NT2/D1 (cell line): ENCODE results near the gene AVL9.

Experiments
- SUZ12 ChIP-seq: IDR thresholded peaks from 2 replicates; pipeline ENCODE4 v1.6.1; 2011; ENCODE audit not compliant: insufficient read length, insufficient read depth; ENCODE audit errors: extremely low read depth
- YY1 ChIP-seq: IDR thresholded peaks from 2 replicates; pipeline ENCODE4 v1.6.1; 2011; ENCODE audit not compliant: insufficient read length, insufficient read depth
- ZNF274 ChIP-seq: IDR thresholded peaks from 2 replicates; pipeline ENCODE4 v1.6.1; 2011; ENCODE audit warnings: mild to moderate bottlenecking, low read depth, low read length

DNA sequence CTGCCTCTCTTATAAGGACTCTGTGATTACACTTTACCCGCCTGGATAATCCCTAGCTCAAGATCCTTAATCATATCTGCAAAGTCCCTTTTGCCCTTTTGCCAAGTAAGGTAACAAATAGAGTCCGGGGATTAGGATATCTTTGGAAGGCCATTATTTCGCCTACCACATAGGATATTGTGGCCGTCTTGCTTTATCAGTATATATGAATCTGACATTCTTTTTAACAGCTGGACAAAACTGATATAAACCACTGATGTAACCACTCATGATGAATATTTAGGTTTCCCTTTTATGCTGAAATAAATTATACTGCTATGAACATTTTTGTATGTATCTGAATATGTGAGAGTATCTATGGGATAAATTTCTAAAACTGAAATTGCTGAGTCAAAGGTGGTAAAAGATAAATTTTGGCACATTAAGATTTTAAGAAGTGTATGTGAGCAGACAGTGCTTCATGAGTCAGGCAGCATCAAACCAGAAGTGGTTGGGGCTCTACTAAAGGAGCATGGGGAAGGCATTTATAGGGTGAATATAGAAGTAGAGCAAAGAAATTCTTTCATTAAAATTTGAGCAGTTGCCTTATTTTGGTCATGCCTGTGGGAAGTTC is 44.7 kb downstream of the AVL9 start:
- TF ChIP-seq SUZ12, result no peak
- TF ChIP-seq YY1, result no peak
- TF ChIP-seq ZNF274, result no peak
